ENCODE results near the gene SH3RF2.
"Not testable (repeated sequence)": the region's sequence is repeated elsewhere in the genome, so short reads cannot be mapped to it uniquely, and the experiment has no call there.

GRCh38 chr5:146108870-146109269 lies 172.5 kb downstream of the SH3RF2 start:
- TF ChIP-seq, protein P1, sequence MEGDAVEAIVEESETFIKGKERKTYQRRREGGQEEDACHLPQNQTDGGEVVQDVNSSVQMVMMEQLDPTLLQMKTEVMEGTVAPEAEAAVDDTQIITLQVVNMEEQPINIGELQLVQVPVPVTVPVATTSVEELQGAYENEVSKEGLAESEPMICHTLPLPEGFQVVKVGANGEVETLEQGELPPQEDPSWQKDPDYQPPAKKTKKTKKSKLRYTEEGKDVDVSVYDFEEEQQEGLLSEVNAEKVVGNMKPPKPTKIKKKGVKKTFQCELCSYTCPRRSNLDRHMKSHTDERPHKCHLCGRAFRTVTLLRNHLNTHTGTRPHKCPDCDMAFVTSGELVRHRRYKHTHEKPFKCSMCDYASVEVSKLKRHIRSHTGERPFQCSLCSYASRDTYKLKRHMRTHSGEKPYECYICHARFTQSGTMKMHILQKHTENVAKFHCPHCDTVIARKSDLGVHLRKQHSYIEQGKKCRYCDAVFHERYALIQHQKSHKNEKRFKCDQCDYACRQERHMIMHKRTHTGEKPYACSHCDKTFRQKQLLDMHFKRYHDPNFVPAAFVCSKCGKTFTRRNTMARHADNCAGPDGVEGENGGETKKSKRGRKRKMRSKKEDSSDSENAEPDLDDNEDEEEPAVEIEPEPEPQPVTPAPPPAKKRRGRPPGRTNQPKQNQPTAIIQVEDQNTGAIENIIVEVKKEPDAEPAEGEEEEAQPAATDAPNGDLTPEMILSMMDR (IDR thresholded peaks at IDR 0.05 in 8 of 11, conservative IDR thresholded peaks at IDR 0.05 in 3 of 11), result not testable (repeated sequence)
- TF ChIP-seq POLR2A, POLR2AphosphoS5 (IDR thresholded peaks at IDR 0.05): not testable (repeated sequence)
